ENCODE results near the gene METTL14. TPM values are rescaled to one million over a fixed set of nuclear protein-coding genes. Genes with fewer than 3 reads are reported as not detected.

Gene METTL14
- total RNA-seq, 1 donor from 2014 or later, result 45.0 TPM

DNA sequence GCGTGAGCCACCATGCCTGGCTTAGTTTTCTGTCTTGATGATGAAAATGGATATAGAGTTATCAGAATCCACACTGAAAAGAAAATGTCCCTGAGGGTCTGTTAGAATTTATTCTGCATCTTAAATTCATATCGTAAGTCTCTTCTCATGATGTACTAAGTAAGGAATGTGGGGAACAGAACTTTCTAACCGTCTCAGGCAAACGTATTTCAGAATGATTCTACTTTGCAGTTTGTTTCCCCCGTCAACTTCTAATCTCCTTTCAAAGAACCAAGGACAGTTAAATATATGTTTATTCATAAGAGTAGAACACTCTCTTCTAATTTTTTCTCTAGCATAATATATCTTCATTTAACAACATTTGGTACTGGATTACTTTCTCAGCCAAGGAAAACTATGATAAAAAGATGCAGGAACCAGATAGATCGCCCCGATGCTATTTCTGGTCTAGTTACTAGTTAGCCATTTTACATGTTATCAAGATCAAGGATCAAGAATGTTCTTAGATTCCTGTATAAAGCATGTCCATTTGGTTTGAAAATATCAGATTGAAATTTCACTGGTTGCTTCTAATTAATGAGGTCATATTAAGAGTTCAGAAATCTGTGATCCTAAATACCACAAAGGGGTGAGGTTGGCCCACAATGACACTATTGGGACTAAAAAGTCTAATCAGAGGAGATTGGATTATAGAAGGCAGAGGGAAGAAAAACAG, 49.5 kb downstream of the METTL14 start:
- Mint-ChIP-seq H3K9me3 (ENCODE audit: unreplicated experiment) (no peaks in the 10 kb centered on the region), H3K4me3 (ENCODE audit: unreplicated experiment) (no peak overlapping the region), H3K36me3 (ENCODE audit: low read depth, unreplicated experiment) (peaks cover 17% of the 10 kb centered on the region), H3K4me1 (ENCODE audit: unreplicated experiment) (peaks cover 29% of the 10 kb centered on the region), H3K27me3 (ENCODE audit: unreplicated experiment) (no peaks in the 10 kb centered on the region), H3K27ac (ENCODE audit: unreplicated experiment) (no peak overlapping the region)
- no peak for DNase-seq (ENCODE audit: low spot score)
- TF ChIP-seq, protein P1, sequence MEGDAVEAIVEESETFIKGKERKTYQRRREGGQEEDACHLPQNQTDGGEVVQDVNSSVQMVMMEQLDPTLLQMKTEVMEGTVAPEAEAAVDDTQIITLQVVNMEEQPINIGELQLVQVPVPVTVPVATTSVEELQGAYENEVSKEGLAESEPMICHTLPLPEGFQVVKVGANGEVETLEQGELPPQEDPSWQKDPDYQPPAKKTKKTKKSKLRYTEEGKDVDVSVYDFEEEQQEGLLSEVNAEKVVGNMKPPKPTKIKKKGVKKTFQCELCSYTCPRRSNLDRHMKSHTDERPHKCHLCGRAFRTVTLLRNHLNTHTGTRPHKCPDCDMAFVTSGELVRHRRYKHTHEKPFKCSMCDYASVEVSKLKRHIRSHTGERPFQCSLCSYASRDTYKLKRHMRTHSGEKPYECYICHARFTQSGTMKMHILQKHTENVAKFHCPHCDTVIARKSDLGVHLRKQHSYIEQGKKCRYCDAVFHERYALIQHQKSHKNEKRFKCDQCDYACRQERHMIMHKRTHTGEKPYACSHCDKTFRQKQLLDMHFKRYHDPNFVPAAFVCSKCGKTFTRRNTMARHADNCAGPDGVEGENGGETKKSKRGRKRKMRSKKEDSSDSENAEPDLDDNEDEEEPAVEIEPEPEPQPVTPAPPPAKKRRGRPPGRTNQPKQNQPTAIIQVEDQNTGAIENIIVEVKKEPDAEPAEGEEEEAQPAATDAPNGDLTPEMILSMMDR (IDR thresholded peaks at IDR 0.05; ENCODE audit: unreplicated experiment), result no peak

DNA sequence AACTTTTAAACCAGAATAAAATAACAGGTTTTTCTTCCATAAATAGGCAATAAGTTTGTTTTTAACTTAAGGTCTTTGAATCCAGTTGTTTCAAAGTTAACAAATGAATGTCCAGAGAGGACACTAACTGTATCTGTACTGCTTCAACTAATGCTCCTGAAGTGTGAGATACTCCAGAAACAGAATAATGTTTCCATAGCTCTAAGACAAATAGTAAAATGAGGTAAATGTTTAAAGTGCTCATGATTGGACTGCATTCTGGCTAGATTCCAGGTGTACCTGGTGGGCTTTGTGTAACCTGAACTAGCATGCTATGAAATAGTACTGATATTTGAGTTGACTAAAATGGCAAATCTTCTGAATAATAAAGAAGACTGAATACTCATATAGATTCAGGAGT, 51.7 kb downstream of the METTL14 start:
- peaks cover 11% of the 10 kb centered on the region for H3K36me3 Mint-ChIP-seq (ENCODE audit: low read depth, unreplicated experiment)
- H3K4me3 Mint-ChIP-seq (ENCODE audit: unreplicated experiment), result no peak overlapping the region
- H3K4me1 Mint-ChIP-seq (ENCODE audit: unreplicated experiment), result peaks cover 12% of the 10 kb centered on the region
- TF ChIP-seq, protein P1 (IDR thresholded peaks at IDR 0.05; ENCODE audit: unreplicated experiment), result no peak
- DNase-seq (ENCODE audit: low spot score), result no peak
- no peak overlapping the region for H3K27ac Mint-ChIP-seq (ENCODE audit: unreplicated experiment)
- H3K27me3 Mint-ChIP-seq (ENCODE audit: unreplicated experiment), result no peaks in the 10 kb centered on the region
- no peaks in the 10 kb centered on the region for H3K9me3 Mint-ChIP-seq (ENCODE audit: unreplicated experiment)

DNA sequence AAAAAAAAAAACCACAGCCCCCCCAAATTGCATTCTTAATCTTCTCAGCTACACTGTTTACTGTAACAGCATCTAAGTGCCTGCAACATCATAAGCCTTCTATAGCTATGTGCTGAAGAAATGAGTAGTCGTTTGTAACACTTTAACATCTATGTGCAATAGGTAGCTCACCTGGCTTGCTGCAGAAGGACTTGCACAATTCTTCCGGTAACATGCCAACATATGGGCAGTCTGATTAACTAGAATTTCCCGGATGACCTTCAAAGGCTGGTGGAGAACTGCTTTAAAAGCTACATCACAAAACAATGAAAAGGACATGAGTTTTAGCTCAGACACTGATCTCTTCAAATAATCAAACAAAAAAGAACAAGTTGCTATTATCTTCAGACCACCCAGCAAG, 52.9 kb downstream of the METTL14 start:
- Mint-ChIP-seq H3K27me3 (ENCODE audit: unreplicated experiment) (no peaks in the 10 kb centered on the region), H3K36me3 (ENCODE audit: low read depth, unreplicated experiment) (peaks cover 11% of the 10 kb centered on the region), H3K27ac (ENCODE audit: unreplicated experiment) (no peak overlapping the region), H3K9me3 (ENCODE audit: unreplicated experiment) (no peaks in the 10 kb centered on the region), H3K4me1 (ENCODE audit: unreplicated experiment) (peaks cover 4% of the 10 kb centered on the region), H3K4me3 (ENCODE audit: unreplicated experiment) (no peak overlapping the region)
- TF ChIP-seq, protein P1 (IDR thresholded peaks at IDR 0.05; ENCODE audit: unreplicated experiment), result no peak
- DNase-seq (ENCODE audit: low spot score), result no peak

DNA sequence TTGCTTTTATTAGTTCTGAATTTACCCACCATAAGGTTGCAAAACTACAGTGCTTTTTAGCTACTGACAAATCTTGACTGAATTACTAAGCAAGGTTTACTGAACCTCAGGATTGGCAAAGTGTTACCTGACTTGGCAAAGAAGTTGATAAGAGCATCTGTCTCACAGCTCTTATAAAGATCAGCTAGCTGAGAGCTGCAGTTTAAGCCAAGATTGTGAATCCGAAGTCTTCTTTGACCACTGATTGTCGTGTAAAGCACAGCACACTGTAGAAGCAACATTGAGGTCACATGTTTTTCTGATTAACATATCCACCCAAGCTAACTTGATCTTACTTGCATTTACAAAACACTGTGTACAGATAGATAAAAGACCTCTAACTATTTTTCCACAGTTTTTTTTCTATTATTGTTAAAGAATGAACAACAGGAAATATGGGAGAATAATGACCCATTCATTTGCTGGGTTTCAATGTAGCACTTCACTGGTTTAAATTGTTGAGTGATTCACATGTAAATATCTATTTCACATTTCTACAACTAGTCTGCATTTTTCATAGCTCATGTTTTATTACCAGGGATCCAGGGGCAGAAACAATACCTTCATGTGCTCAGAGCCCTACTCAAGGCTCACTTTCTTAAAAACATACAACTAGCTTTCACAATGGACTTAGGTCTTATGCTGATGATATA, 54.0 kb downstream of the METTL14 start:
- H3K36me3 Mint-ChIP-seq (ENCODE audit: low read depth, unreplicated experiment), result peaks cover 17% of the 10 kb centered on the region
- H3K27ac Mint-ChIP-seq (ENCODE audit: unreplicated experiment), result peak overlapping the region; percentile 15
- TF ChIP-seq, protein P1 (IDR thresholded peaks at IDR 0.05; ENCODE audit: unreplicated experiment), result no peak
- H3K9me3 Mint-ChIP-seq (ENCODE audit: unreplicated experiment), result no peaks in the 10 kb centered on the region
- no peak overlapping the region for H3K4me3 Mint-ChIP-seq (ENCODE audit: unreplicated experiment)
- no peak for DNase-seq (ENCODE audit: low spot score)
- peaks cover 4% of the 10 kb centered on the region for H3K4me1 Mint-ChIP-seq (ENCODE audit: unreplicated experiment)
- H3K27me3 Mint-ChIP-seq (ENCODE audit: unreplicated experiment), result no peaks in the 10 kb centered on the region

DNA sequence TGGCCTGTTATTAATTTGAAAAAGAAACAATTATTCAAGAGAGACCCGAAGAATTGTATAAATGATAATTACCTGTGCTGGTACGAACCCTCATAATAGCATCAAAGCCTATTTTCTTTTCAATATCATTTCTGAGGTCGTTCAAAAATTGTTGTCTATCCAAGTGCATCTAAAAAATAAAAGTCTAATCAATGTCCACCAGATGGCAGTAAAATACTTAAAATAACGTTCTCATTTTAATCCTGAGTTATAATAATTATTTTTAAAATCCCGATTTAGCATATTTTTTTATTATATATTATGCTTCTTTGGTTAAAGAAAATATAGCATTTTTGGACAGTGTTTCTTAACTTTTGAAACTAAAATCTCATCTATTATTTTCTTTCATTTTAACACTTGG, 55.7 kb downstream of the METTL14 start:
- H3K27ac Mint-ChIP-seq (ENCODE audit: unreplicated experiment), result no peak overlapping the region
- H3K36me3 Mint-ChIP-seq (ENCODE audit: low read depth, unreplicated experiment), result peaks cover 24% of the 10 kb centered on the region
- H3K9me3 Mint-ChIP-seq (ENCODE audit: unreplicated experiment), result no peaks in the 10 kb centered on the region
- TF ChIP-seq, protein P1 (IDR thresholded peaks at IDR 0.05; ENCODE audit: unreplicated experiment), result peak; percentile 77
- peaks cover 11% of the 10 kb centered on the region for H3K4me1 Mint-ChIP-seq (ENCODE audit: unreplicated experiment)
- H3K4me3 Mint-ChIP-seq (ENCODE audit: unreplicated experiment), result no peak overlapping the region
- H3K27me3 Mint-ChIP-seq (ENCODE audit: unreplicated experiment), result no peaks in the 10 kb centered on the region
- DNase-seq (ENCODE audit: low spot score), result no peak

All from endothelial cell (in vitro differentiated cells).